GM12892 (cell line): Measurements from ENCODE around the gene RAB30.

Experiments
- POLR2AphosphoS5 ChIP-seq: IDR thresholded peaks from 2 replicates; pipeline ENCODE4 v1.6.1; 2011; ENCODE audit warnings: low read depth, low read length, control low read depth
- TAF1 ChIP-seq: IDR thresholded peaks from 2 replicates; pipeline ENCODE4 v1.6.1; 2011; ENCODE audit warnings: low read depth, mild to moderate bottlenecking, control low read depth, low read length, borderline replicate concordance

GRCh38 chr11:82996966-82997606 is 74.6 kb downstream of the RAB30 start:
- TF ChIP-seq POLR2AphosphoS5, result 0 out of 2 replicates have a peak, but pooled peaks have one; percentile 45
- no peak for TF ChIP-seq TAF1
